HCT116 (cell line): ENCODE measurements around the gene EHF.
A peak's percentile ranks its signal among the peaks of the same experiment; 100 is the strongest.

Experiments used
- ATF3 ChIP-seq: IDR thresholded peaks from 2 replicates; pipeline ENCODE4 v1.6.1; 2012
- CTCF ChIP-seq, 3 experiments: fragments of 200-600 bp in 1 of 3; sonication (generic) in 1 of 3; IDR thresholded peaks in 2 of 3; conservative IDR thresholded peaks in 1 of 3; 2 replicates each; pipeline ENCODE4 v1.5.1; 2012 to 2017; ENCODE audit warnings: low read depth in 2 of 3, low read length in 2 of 3, antibody characterized with exemption in 1 of 3, borderline replicate concordance in 1 of 3, control low read depth in 1 of 3, mild to moderate bottlenecking in 1 of 3, mixed read lengths in 1 of 3, mixed run types in 1 of 3, moderate library complexity in 1 of 3; ENCODE audit not compliant: insufficient read depth in 1 of 3
- EZH2 ChIP-seq: fragments of 200-600 bp; sonication (generic); IDR thresholded peaks from 2 replicates; pipeline ENCODE4 v1.6.1; 2017; ENCODE audit warnings: antibody characterized with exemption, mixed run types
- EZH2phosphoT487 ChIP-seq: fragments of 200-600 bp; IDR thresholded peaks from 2 replicates; pipeline ENCODE4 v1.6.1; 2018; ENCODE audit warnings: antibody characterized with exemption, borderline replicate concordance
- FOSL1 ChIP-seq: IDR thresholded peaks from 2 replicates; pipeline ENCODE4 v1.6.1; 2012; ENCODE audit warnings: low read depth
- POLR2AphosphoS5 ChIP-seq: IDR thresholded peaks from 2 replicates; pipeline ENCODE4 v1.6.1; 2011; ENCODE audit warnings: mild to moderate bottlenecking, low read depth, low read length, moderate library complexity
- ZNF274 ChIP-seq: fragments of 200-500 bp; sonication (Bioruptor generic); IDR thresholded peaks from 2 replicates; pipeline ENCODE4 v1.6.1; 2014; ENCODE audit warnings: mild to moderate bottlenecking, low read depth, low read length, inconsistent platforms

GRCh38 chr11:34682825-34683224, 61.9 kb downstream of the EHF start:
- TF ChIP-seq CTCF (IDR thresholded peaks at IDR 0.05 in 2 of 3, conservative IDR thresholded peaks at IDR 0.05 in 1 of 3; ENCODE audit: borderline replicate concordance in 1 of 3, insufficient read depth in 1 of 3, low read depth in 2 of 3, low read length in 2 of 3), result no peak
- no peak for TF ChIP-seq EZH2
- no peak for TF ChIP-seq POLR2AphosphoS5
- TF ChIP-seq EZH2phosphoT487, result no peak
- TF ChIP-seq ZNF274, result no peak
- peak; percentile 76 for TF ChIP-seq FOSL1
- TF ChIP-seq ATF3, result no peak
